Mesendoderm (in vitro differentiated cells): ENCODE data around the gene ZNF786. TPM values are rescaled to one million over a fixed set of nuclear protein-coding genes. Genes with fewer than 3 reads are reported as not detected.

Experiments
- DNase-seq: peaks from one replicate; pipeline ENCODE4 v3.0.0; 2013
- H2AK5ac ChIP-seq: 2 replicates; pipeline ENCODE4 v1.6.1; 2013; ENCODE audit warnings: low read length, inconsistent platforms
- H2BK120ac ChIP-seq: 2 replicates; pipeline ENCODE4 v1.6.1; 2013; ENCODE audit warnings: low read depth, mild to moderate bottlenecking, low read length, moderate library complexity, mixed read lengths
- H2BK15ac ChIP-seq: replicated peaks from 2 replicates; pipeline ENCODE4 v1.6.1; 2013; ENCODE audit warnings: low read depth, mild to moderate bottlenecking, moderate library complexity
- H2BK5ac ChIP-seq: 2 replicates; pipeline ENCODE4 v1.6.1; 2013; ENCODE audit warnings: low read length, inconsistent platforms
- H3K18ac ChIP-seq: 2 replicates; pipeline ENCODE4 v1.6.1; 2013; ENCODE audit warnings: mild to moderate bottlenecking, low read length, mixed read lengths
- H3K23ac ChIP-seq: one replicate; pipeline ENCODE4 v1.6.1; 2013; ENCODE audit warnings: low read length
- H3K27ac ChIP-seq: 2 replicates; pipeline ENCODE4 v1.5.1; 2013; ENCODE audit warnings: low read depth, mild to moderate bottlenecking, inconsistent platforms, low read length, moderate library complexity
- H3K27me3 ChIP-seq: 2 replicates; pipeline ENCODE4 v1.6.1; 2013; ENCODE audit warnings: low read length, control low read depth, mild to moderate bottlenecking, inconsistent platforms; ENCODE audit not compliant: insufficient read depth, poor library complexity
- H3K36me3 ChIP-seq: 2 replicates; pipeline ENCODE4 v1.6.1; 2013; ENCODE audit warnings: low read length, inconsistent platforms; ENCODE audit not compliant: control insufficient read depth, insufficient read depth
- H3K4ac ChIP-seq: one replicate; pipeline ENCODE4 v1.6.1; 2013; ENCODE audit warnings: low read depth, mild to moderate bottlenecking, low read length, moderate library complexity
- H3K4me1 ChIP-seq: 2 replicates; pipeline ENCODE4 v1.6.1; 2013; ENCODE audit warnings: low read depth, low read length, inconsistent platforms; ENCODE audit not compliant: control insufficient read depth
- H3K4me2 ChIP-seq: 2 replicates; pipeline ENCODE4 v1.6.1; 2013; ENCODE audit warnings: low read length
- H3K4me3 ChIP-seq: 2 replicates; pipeline ENCODE4 v1.5.1; 2013; ENCODE audit warnings: mild to moderate bottlenecking, low read length
- H3K56ac ChIP-seq: one replicate; pipeline ENCODE4 v1.6.1; 2013; ENCODE audit warnings: low read length
- H3K79me1 ChIP-seq: 2 replicates; pipeline ENCODE4 v1.6.1; 2013; ENCODE audit warnings: low read length, inconsistent platforms
- H3K79me2 ChIP-seq: 2 replicates; pipeline ENCODE4 v1.6.1; 2013; ENCODE audit warnings: mild to moderate bottlenecking, low read length; ENCODE audit not compliant: control insufficient read depth, insufficient read depth
- H3K9ac ChIP-seq: 2 replicates; pipeline ENCODE4 v1.6.1; 2013; ENCODE audit warnings: low read length, inconsistent platforms
- H4K5ac ChIP-seq: one replicate; pipeline ENCODE4 v1.6.1; 2013; ENCODE audit warnings: low read length
- H4K8ac ChIP-seq: one replicate; pipeline ENCODE4 v1.6.1; 2013; ENCODE audit warnings: low read depth, mild to moderate bottlenecking, control low read depth, low read length, moderate library complexity
- WGBS: extraction: QIAGEN DNeasy Blood & Tissue Kit; methylation state at CpG from one replicate; pipeline ENCODE4 v1.1.7; 2013; ENCODE audit warnings: low lambda C conversion rate, missing lambda C conversion rate; ENCODE audit not compliant: insufficient coverage; ENCODE audit errors: extremely low coverage; 5-methylcytosine and 5-hydroxymethylcytosine counted together
- small RNA-seq: library from polyadenylated mRNA; stranded (forward); fragments of <200 nt; extraction: miRNeasy Mini kit (QIAGEN cat#:217004); gene quantifications from one replicate; pipeline ENCODE3, GENCODE V24; 2013; ENCODE audit not compliant: insufficient read depth

The ZNF786 gene

DNA sequence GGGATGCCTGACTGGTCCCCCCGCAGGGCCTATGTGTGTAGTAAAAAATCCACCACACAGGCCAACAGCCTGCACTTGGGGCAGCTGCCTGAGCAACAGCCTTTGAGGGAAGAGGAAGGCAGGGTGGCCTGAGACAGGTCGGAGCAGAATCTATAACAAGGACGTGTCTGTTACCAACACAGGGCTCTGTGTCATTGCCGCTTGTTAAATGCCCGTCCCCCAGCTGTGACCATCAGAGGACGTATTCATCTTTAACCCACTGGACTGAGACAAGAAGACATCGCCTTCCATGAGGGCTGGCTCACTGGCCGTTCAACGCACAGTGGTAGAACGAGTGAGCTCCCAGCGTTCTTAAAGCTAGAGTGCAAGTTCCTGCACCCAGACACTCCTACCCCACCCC, 70.0 kb downstream of the ZNF786 start:
- Histone ChIP-seq H2BK120ac (no peak overlapping the region), H3K79me2 (peaks cover 30% of the 10 kb centered on the region), H3K23ac (no peak overlapping the region), H2BK15ac (no peak overlapping the region), H3K9ac (no peak overlapping the region), H4K5ac (no peak overlapping the region), H3K4me2 (no peak overlapping the region), H3K79me1 (peaks cover 22% of the 10 kb centered on the region), H3K36me3 (peaks cover 13% of the 10 kb centered on the region), H2BK5ac (no peak overlapping the region), H3K4ac (no peak overlapping the region), H3K4me1 (peaks cover 2% of the 10 kb centered on the region), H3K27ac (no peak overlapping the region), H3K18ac (no peak overlapping the region), H2AK5ac (no peak overlapping the region), H3K56ac (no peak overlapping the region), H3K27me3 (no peaks in the 10 kb centered on the region), H3K4me3 (no peak overlapping the region), H4K8ac (no peak overlapping the region)
- DNase-seq: no peak
- no CpG with 5 or more reads among the region's 11 CpGs for WGBS

Small RNA genes within 50 kb of the gene (small RNA-seq; reads per million reads assigned to genes)
- gene COX6B1P1: not detected
- 1.1 reads per million for gene RN7SL521P
- not detected for gene RNU6-650P
